ENCODE measurements around the gene MAGI1. TPM values are rescaled to one million over a fixed set of nuclear protein-coding genes. Genes with fewer than 3 reads are reported as not detected.
"Not testable (repeated sequence)": the region's sequence is repeated elsewhere in the genome, so short reads cannot be mapped to it uniquely, and the experiment has no call there.

MAGI1 gene
- total RNA-seq, 1 donor from 2014 or later = 13.7 TPM

DNA sequence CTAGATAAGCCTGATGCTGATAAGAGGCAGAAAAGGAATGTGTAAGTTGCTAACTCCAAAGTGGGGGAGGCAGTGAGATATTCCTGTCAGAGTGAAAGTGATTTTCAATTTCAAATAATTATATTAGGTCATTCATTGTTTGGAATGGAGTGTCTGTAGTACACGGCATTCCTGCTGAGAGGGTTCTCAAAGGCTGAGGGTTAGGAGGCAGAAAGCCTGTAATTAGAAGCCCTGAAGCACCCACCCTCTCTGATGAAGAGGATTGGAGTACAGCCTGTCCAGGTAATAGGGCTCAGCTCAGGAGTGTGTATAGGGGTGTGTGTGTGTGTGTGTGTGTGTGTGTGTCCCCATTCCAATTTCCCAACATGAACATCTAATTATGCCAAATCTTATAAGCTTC, 486.8 kb downstream of the MAGI1 start:
- ATAC-seq = no peak

DNA sequence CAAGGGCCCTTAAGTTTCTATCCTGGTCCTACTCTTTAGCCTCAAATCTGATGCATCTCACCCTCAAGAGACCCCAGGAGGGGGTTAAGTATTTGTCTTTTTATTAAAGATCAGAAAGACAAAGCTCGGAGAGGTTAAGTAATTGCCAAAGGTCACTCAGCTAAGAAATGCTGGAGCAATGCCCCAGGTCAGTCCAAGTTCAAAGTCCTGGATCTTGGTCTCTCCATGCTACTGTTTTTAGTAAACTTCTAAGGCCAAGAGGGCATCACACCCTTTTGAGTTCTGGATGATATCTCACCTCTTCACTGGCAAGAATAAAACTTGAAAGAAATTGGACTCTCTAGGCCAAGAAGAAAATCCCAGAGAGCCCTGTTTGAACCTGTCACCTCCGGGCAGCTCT, 488.6 kb downstream of the MAGI1 start:
- no peak for ATAC-seq

DNA sequence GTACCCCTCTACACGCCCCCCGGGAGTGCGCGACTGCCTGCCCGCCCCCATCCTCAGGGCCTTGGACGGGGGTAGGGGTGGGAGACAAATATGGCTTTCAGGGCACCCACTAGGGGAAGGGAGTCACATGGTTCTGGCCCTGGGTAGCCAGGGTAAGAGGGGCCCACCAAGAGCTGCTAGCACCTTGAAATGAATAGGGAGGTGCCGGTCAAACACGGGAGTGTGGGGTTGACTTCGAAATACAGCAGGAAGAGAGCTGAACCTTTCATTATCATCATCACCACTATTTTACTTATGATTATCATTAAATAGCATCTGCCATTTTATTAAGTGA, 489.1 kb downstream of the MAGI1 start:
- ATAC-seq = no peak

DNA sequence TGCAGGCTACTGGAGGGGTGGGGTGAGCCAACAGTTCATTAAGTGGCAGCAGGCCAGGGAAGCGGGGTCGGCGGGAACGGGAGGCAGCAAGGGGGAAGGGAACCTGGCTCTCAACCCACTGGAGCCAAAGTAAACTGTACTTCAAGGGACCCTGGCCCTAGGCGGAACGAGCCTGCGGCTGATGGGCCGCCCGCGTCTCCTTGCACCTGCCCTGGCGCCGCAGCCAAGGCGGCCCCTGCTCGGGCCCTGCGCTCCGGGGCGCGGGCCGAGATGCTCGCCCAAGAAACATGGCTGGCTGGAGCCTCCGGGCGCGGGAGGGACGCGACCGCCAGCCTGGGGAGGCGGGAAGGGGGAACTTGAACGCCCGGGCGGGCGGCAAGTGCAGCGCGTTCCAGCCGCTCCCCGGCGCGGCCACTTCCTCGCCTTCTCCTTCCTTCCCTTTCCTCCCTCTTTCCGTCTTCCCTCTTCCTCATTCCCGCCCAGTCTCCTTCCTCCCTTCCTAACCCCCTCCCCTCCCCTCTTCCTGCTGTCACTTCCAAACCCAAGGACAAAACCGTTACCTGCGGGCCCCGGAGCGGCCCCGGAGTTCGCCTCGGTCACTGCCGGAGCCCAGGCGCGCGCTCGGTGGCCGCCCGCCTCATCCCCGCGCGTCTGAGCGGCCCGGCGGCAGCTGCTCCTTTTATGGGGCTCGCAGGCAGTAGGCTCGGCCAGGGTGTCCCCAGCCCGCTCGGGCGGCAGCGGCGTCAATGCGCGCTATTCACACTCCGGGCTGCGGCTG, 489.7 kb downstream of the MAGI1 start:
- ATAC-seq = peak; percentile 45

DNA sequence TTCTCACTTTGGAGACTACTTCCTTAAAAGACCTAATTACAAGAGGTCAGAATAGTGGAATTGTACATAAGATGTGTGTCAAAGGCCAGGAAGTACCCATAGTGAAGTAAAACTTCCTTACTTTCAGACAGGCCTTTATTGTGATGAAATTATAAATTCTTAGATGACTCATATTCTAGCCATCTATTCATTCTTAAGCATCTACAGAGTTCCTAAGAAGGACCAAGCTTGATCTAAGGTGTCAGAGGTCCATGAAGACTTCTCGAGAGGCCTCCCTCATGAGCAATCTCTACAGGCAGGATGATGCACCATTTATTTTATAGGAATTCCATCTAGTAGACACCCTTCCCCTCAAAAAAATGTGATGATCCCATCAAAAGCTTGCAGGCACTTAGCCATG, 493.3 kb downstream of the MAGI1 start:
- no peak for ATAC-seq

DNA sequence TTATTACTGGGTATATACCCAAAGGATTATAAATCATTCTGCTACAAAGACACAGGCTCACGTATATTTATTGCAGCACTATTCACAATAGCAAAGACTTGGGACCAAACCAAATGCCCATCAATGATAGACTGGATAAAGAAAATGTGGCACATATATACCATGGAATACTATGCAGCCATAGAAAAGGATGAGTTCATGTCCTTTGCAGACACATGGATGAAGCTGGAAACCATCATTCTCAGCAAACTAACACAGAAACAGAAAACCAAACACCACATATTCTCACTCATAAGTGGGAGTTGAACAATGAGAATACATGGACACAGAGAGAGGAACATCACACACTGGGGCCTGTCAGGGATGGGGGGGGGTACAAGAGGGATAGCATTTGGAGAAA, 495.3 kb downstream of the MAGI1 start:
- ATAC-seq = not testable (repeated sequence)

DNA sequence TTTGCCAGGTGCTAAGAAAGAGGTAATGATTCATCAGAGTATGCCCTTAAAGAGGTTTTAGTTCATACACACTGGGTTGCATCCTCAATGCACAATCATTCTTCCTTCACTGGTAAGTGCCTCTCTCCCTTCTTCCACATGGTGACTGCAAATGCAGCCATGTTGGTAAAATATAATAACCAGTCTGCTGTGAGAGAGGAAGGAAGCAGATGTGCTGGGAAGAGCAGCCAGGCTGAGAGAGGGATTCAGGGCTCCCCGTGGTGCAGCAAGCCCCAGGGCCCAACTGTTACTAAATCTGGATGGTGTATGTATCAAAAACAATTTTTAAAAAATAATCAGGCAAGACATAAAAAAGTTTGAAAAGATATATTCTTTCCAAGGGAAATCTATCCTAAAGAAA, 498.1 kb downstream of the MAGI1 start:
- no peak for ATAC-seq

DNA sequence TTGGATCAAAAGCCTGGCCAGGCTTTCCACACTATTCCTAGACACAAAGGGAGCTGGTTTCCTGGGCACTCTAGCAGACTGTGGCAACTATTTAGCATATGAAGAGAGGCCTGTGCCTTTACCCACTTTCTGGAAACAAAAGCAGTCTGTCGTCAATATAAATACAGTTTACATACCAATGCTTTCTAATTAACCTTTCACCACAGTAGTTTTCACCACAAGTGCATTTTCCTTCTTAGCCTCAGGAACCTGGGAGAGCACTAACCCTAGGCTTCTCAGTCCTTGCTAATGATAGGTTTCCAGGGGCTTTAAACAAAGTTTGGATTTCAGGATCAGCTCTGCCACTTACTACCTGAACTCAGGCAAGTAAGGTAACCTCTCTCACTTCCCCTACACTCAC, 499.1 kb downstream of the MAGI1 start:
- ATAC-seq = no peak

DNA sequence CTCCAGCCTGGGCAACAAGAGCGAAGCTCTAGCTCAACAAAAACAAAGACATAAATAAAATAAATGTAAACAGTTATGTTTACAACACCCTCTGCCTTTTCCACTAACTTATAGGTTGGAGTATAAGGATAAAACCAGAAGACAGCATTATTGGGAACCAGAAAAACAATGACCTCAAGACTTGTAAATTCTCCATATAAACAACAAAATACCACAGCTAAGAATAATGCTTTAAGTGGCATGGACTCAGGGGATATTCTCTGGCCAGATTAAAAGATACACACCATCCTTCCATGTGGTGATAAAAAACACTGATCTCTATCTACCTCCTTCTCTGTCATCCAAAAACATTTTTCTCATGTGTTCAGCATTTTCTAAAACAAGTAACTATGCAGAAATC, 500.6 kb downstream of the MAGI1 start:
- no peak for ATAC-seq

DNA sequence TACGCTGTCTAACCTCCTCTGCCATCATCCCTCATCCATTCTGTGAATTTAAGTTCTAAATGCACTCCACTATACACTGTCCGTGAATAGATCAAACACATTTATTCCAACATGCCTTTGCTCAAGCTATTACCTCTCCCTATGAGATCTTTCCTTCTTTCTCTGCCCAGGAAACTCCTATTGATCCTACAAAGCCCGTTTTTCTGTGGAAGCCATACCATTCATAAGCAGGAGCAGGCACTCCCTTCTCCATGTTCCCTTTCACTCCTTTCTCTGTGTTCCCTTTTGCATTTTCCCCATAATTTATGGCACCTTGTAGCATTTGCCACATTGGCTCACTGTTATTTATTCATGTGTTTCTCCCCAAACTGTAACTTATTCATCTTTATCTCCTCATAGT, 501.6 kb downstream of the MAGI1 start:
- ATAC-seq = no peak

DNA sequence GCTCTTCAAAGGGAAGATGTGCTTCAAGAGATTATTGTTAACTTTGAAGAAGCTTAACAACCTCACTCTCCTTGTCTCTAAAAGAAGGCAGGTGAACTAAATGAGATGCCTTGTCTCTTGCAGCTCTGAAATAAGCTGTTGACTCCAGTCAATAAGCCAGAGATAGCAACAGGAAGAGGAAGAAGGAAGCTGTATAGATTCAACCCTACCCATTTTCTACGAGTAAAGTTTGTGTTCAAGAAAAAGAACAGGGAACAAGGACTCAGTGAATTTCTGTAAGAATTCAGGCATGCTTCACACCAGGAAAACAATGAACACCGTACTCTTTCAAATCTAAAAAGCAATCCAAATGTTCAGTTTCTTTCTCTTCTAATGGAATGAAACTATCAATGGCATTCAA, 503.5 kb downstream of the MAGI1 start:
- ATAC-seq = no peak

DNA sequence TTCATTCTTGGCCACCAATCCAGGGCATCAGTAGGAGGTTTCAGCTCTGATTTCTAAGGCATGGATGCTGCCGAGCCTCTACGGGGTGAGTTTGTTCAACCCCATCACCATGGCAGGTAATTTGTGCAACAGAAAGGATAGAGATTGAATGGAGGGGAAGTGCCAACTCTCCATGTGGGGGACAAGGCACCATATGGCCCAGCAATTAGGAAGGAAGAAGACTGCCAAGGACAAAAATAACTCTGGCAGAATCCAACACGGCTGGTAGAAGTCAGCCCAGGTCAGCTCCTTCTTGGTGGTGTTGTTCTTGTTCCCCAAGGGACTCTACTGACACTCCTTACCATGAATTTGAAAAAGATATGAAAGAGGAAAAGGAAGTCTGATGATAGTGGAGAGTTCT, 503.9 kb downstream of the MAGI1 start:
- ATAC-seq = no peak

DNA sequence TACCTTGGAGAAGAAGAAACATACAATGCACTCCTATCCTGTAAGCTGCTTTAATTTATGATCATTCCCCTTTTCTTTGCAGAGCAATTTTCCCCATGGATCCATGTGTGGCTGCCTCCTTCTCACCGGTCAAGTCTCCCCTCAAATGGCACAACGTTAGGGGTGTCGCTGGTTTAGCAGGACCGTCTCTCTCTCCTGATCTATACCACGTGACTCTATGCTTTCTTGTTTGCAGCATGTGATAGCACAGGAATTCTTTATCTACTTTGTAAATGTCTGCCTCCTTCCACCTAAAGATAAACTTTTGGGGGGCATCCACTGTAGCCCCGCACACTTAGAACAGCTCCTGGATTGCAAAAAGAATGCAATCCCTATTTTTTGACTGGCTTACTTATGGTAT, 506.0 kb downstream of the MAGI1 start:
- no peak for ATAC-seq

DNA sequence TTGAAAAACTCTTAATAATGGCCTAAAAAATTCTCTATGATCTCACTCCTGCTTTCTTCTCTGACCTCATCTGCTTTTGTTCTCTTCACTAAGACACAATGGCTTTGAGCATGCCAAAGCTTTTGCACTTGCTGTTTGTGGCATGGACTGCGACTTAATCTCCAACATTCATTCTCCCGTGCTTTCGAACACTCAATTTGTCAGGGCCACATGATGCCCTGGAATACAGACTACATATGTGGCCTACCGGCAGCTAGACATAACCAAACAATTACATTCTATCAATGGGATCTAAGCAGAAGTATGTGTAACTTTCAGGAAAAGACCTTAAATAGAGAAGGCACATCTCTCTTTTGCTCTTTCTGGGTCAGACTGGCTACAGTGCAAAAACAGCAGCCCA, 506.5 kb downstream of the MAGI1 start:
- no peak for ATAC-seq

DNA sequence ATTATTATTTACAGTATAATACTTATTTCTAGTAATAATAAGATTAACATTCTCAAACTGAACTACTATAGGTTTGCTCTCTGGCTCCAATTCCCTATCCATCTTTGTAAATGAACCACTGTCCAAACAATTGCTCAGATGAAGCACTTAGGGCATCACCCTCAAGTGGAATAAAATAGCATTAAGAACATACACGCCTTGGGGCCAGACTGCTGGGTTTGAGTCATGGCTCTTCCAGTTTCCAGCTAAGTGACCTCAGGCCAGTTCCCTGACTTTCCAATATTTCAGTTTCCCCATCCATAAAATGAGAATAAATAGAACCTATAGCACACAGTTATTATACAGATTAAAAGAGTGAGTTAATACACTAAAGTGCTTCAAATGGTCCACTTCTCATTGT, 507.2 kb downstream of the MAGI1 start:
- ATAC-seq = no peak

DNA sequence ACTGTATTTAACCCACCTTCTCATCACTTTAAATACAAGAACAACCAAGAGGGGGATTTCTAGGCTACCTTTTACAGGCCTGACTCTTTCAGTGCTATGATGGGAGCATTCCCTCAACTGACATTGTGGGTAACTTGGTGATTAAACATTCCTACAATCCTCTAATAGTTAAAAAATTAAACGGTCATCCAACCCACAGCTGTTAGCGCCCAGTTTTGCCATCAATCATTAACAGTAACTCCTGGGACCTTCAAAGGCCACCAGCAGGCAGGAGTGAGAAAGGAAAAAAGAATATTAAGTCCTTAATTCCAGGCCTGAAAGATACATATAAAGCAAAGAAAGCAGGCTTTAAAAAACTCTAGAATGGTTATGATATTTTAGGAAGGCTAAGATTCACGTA, 512.1 kb downstream of the MAGI1 start:
- no peak for ATAC-seq

DNA sequence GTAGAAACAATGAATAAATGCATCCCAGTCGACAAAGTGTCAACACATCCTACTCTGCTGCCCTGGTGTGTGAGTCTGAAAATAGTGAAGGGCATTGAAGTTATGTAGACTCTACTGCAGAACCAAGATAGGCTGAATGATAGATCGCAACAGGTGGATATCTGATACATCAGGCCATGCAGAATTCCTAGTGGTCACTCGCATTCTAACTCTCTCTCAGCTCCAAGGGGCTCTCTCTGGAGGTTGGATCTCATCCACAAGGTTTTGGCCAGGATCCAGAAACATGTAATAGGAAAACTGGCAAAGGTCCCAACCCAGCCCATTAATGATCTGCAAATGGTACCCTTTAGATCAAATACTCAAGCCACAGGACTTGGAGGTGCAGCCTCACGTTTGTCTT, 514.1 kb downstream of the MAGI1 start:
- ATAC-seq = no peak

DNA sequence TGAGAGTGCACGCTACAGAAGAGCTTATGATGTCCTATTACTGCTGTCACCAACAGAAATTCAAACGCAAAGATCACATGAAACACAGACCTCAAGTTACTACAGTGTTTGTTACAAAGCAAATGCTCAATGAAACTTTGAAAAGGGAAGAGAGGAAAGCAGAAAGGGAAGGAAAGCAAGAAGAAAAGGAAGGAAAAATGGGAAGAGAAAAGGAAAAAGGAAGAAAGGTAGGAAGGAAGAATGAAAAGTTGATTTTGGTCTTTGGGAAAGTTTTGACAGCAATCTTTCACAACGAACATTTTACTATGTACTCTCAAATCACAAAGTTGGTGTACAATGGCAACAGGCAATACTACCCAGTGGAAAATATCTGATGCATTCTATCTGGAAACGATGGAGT, 514.8 kb downstream of the MAGI1 start:
- no peak for ATAC-seq

DNA sequence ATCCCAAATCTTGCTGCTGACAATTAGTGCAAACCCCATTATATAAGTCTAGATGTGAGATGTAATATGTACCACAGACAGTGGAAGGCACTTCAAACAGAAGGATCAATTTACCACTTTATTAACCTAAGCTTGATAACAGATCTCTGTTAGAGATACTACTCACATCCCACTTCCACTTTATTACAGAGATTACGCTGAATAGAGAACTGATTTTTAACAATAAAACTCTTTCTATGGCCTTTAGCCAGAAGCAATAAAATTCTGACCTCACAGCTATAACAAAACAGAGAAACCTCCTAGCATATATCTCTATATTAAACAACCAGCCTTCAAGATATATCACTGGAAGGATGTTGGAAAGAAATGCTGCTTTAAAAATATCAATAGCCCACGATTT, 517.7 kb downstream of the MAGI1 start:
- no peak for ATAC-seq

DNA sequence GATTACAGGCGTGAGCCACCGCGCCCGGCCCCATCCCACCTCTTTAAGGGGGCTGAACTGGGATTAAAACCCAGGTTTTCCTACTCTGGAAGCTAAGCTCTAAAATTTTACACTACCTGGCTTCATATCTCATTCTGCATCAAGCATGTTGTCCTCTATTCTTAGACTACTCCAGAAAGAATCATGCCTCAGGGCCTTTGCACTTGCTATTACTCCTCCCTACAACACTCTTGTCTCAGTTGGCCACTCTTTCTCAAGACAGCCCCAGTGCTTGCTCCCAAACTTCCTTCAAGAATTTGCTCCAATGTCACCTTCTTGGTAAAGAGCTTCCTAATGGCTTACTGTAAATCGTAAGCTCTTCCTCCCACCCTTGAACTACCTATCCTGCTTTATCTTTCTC, 521.7 kb downstream of the MAGI1 start:
- ATAC-seq = no peak

DNA sequence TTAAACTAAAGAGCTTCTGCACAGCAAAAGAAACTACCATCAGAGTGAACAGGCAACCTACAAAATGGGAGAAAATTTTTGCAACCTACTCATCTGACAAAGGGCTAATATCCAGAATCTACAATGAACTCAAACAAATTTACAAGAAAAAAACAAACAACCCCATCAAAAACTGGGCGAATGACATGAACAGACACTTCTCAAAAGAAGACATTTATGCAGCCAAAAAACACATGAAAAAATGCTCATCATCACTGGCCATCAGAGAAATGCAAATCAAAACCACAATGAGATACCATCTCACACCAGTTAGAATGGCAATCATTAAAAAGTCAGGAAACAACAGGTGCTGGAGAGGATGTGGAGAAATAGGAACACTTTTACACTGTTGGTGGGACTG, 524.4 kb downstream of the MAGI1 start:
- ATAC-seq = not testable (repeated sequence)

DNA sequence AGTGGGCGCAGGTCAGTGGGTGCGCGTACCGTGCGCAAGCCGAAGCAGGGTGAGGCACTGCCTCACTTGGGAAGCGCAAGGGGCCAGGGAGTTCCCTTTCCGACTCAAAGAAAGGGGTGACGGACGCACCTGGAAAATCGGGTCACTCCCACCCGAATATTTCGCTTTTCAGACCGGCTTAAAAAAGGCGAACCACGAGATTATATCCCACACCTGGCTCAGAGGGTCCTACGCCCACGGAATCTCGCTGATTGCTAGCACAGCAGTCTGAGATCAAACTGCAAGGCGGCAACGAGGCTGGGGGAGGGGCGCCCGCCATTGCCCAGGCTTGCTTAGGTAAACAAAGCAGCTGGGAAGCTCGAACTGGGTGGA, 529.3 kb downstream of the MAGI1 start:
- not testable (repeated sequence) for ATAC-seq

DNA sequence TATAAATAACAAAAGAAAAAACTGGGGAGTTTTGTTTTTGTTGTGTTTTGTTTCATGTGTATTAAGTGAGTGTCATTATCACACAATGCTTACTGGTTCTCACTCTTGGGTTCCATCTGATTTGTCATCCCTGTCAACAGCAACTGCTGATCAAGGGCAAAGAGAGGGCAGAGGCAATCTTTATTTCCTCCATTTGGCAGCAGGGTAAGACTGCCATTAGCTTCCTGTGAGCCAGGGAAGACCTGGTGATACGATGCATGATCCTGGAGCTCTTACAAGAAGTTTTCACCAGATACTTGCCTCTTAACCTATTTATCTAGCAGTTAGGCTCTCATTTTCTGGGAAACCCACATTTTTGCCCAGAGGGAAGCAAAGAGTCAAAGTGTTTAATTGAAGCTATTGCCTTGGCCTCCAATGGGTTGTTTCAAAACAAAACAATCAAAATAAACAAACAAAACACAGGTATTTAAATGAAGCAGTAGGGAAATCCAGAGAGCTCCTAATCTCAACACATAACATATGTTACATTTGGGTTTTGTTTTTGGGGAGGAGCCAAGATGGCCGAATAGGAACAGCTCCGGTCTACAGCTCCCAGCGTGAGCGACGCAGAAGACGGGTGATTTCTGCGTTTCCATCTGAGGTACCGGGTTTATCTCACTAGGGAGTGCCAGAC, 529.8 kb downstream of the MAGI1 start:
- ATAC-seq = peak; percentile 51

DNA sequence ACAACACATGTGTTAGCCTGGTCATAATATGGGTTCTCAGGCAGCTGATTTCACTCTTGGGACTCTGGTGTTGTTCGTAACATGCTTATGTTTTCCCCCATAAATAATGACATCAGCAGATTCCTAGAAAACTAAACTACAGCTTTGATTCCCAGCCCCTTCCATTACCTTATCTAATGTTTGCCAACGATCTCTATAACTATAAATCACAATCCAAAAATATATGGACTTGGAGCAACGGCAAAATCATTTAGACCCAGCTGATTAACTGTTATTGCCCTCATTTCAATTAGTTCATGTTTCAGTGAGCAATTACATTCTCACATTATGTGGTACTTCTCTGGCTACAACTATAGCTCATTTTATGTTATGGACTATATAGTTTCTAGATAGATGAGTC, 531.3 kb downstream of the MAGI1 start:
- no peak for ATAC-seq

DNA sequence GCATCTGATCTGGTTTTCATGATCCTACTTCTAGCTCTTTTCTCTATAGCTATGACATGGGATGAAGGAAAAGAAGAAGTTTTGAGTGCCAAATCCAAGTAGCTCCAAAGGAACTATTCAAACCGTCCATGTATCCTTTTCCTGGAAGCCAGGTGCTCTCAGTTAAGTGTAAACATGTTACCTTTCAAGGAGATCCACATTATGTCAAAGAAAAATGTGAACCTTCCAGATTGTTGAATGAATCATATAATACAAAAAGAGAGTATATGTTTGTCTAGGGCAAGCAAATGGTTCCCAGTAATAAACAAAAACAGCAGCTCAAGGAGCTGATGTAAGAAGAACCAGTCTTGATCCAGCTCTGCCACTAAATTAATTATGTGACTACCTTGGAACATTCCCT, 534.9 kb downstream of the MAGI1 start:
- peak; percentile 85 for ATAC-seq
